Activated T-helper 17 cell treated with anti-CD3 and anti-CD28 coated beads, Interleukin-2, amount 50 U/mL, for 72 hours (primary cell): Measurements from ENCODE around the gene KCNK4. TPM values are rescaled to one million over a fixed set of nuclear protein-coding genes. Genes with fewer than 3 reads are reported as not detected.

Source experiments
- ATAC-seq: fragments of 150-1000 bp; cut with Tn5 transposase; replicated peaks from 2 replicates; pipeline ENCODE4 v1.10.0; 2021; ENCODE audit warnings: mild to moderate bottlenecking, moderate library complexity
- H3K27ac Mint-ChIP-seq: one replicate; pipeline ENCODE4 v1.8.0; 2022; ENCODE audit warnings: mixed read lengths
- H3K27me3 Mint-ChIP-seq: one replicate; pipeline ENCODE4 v1.8.0; 2022; ENCODE audit warnings: mixed read lengths
- H3K36me3 Mint-ChIP-seq: one replicate; pipeline ENCODE4 v1.8.0; 2022; ENCODE audit warnings: low read depth, mild to moderate bottlenecking, mixed read lengths
- H3K4me1 Mint-ChIP-seq: one replicate; pipeline ENCODE4 v1.8.0; 2022; ENCODE audit warnings: mixed read lengths
- H3K4me3 Mint-ChIP-seq: one replicate; pipeline ENCODE4 v1.8.0; 2022; ENCODE audit warnings: mild to moderate bottlenecking, mixed read lengths
- H3K9me3 Mint-ChIP-seq: one replicate; pipeline ENCODE4 v1.8.0; 2022; ENCODE audit warnings: mixed read lengths
- total RNA-seq, 2 donors: library from RNA; stranded (reverse); gene quantifications; one replicate each; pipeline ENCODE4 v1.2.3, GENCODE V29; 2022

KCNK4 gene
- total RNA-seq, 2 donors from 2014 or later = not detected

DNA sequence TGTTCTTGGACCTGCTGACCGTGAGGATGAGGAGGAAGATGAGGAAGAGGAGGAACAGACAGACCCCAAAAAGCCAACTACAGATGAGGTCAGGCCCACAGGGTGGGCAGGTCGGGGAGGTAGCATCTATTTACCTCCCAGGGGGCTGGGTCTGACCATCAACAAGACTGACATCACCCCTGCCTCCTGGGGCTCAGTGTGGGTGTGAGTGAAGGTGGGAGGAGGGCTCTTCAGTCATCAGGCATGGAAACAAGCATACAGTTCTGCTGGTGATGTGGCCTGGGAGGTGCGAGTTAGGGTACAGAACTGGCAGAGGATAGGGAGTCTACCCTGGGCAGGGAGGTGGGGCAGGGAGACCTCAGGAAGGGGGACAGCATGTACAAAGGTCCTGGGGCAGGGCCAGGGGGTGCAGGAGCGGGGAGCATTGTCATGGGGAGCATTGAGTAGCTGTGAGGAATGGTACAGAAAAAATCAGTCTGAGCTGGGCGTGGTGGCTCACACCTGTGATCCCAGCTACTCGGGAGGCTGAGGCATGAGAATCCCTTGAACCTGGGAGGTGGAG is 30.9 kb upstream of the KCNK4 start:
- peak; percentile 74 for ATAC-seq

GRCh38 chr11:64261556-64262080 is 29.5 kb upstream of the KCNK4 start:
- Mint-ChIP-seq H3K27me3 (no peaks in the 10 kb centered on the region), H3K4me3 (no peak overlapping the region), H3K4me1 (peaks cover 10% of the 10 kb centered on the region), H3K27ac (no peak overlapping the region), H3K9me3 (no peaks in the 10 kb centered on the region), H3K36me3 (peaks cover 40% of the 10 kb centered on the region)
- ATAC-seq = no peak

More for the DNA sequence above, 30.9 kb upstream of the KCNK4 start:
- H3K9me3 Mint-ChIP-seq = no peaks in the 10 kb centered on the region
- peaks cover 35% of the 10 kb centered on the region for H3K36me3 Mint-ChIP-seq
- H3K4me3 Mint-ChIP-seq = peak overlapping the region; percentile 49
- H3K27me3 Mint-ChIP-seq = no peaks in the 10 kb centered on the region
- H3K4me1 Mint-ChIP-seq = peaks cover 10% of the 10 kb centered on the region
- peak overlapping the region; percentile 77 for H3K27ac Mint-ChIP-seq

DNA sequence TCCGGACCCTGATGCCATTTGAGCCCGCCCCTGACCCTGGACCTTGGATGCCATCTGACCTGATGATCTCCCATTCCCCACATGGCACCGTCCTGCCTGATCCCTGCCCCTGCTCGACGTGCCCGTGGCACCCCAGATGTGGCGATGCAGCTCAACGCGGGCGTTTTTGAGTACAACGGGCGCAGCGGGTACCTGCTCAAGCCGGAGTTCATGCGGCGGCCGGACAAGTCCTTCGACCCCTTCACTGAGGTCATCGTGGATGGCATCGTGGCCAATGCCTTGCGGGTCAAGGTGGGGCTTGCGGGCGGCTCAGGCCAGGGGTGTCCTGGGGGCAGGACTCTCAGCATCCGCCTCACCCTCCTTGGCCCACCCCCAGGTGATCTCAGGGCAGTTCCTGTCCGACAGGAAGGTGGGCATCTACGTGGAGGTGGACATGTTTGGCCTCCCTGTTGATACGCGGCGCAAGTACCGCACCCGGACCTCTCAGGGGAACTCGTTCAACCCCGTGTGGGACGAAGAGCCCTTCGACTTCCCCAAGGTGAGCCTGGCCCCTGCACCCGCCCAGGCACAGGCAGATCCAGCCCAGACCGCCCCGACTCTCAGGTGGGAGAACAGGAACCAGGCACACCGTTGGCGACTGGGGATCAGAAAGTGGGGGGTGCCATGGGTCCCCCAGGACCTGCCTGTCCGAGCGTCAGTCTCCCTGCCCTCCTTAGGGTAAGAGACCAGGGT is 28.7 kb upstream of the KCNK4 start:
- peaks cover 10% of the 10 kb centered on the region for H3K4me1 Mint-ChIP-seq
- H3K27me3 Mint-ChIP-seq = no peaks in the 10 kb centered on the region
- H3K4me3 Mint-ChIP-seq = no peak overlapping the region
- no peak for ATAC-seq
- peaks cover 40% of the 10 kb centered on the region for H3K36me3 Mint-ChIP-seq
- no peak overlapping the region for H3K27ac Mint-ChIP-seq
- H3K9me3 Mint-ChIP-seq = no peaks in the 10 kb centered on the region

GRCh38 chr11:64263021-64263946 is 27.8 kb upstream of the KCNK4 start:
- no peak for ATAC-seq
- Mint-ChIP-seq H3K9me3 (no peaks in the 10 kb centered on the region), H3K4me1 (peaks cover 15% of the 10 kb centered on the region), H3K4me3 (no peak overlapping the region), H3K27ac (no peak overlapping the region), H3K27me3 (no peaks in the 10 kb centered on the region), H3K36me3 (peaks cover 32% of the 10 kb centered on the region)

GRCh38 chr11:64263947-64264317 is 27.2 kb upstream of the KCNK4 start:
- H3K27ac Mint-ChIP-seq = no peak overlapping the region
- H3K27me3 Mint-ChIP-seq = no peaks in the 10 kb centered on the region
- H3K4me3 Mint-ChIP-seq = no peak overlapping the region
- peaks cover 22% of the 10 kb centered on the region for H3K4me1 Mint-ChIP-seq
- H3K9me3 Mint-ChIP-seq = no peaks in the 10 kb centered on the region
- H3K36me3 Mint-ChIP-seq = peaks cover 31% of the 10 kb centered on the region
- ATAC-seq = no peak

DNA sequence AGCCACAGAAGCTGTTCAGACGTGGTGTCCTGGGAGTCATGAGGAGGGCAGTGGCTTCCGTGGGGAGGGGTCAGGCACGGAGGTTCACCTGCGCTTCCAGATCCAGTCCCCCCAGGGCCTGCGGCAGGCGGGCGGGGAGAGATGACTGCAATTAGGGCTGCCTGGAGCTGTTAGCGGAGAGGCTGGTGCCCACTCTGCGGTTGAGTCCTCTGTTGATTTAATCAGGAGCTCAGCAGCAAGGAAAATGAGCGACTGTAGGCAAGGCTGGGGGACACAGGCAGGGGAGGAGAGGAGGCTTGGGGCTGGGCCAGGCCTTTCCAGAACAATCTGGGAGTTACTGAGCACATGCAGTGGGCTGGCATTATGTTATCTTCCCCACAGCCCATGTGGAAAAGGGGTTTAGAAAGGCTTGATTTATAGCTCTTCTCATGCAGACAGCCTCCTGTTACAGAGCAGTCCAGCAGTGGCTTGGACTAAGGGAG is 26.7 kb upstream of the KCNK4 start:
- Mint-ChIP-seq H3K9me3 (no peaks in the 10 kb centered on the region), H3K4me3 (no peak overlapping the region), H3K27me3 (no peaks in the 10 kb centered on the region), H3K36me3 (peaks cover 27% of the 10 kb centered on the region), H3K27ac (no peak overlapping the region), H3K4me1 (peaks cover 21% of the 10 kb centered on the region)
- ATAC-seq = no peak

- Mint-ChIP-seq H3K4me3 (no peak overlapping the region), H3K27me3 (no peaks in the 10 kb centered on the region), H3K27ac (no peak overlapping the region), H3K9me3 (no peaks in the 10 kb centered on the region), H3K4me1 (peaks cover 14% of the 10 kb centered on the region), H3K36me3 (peaks cover 29% of the 10 kb centered on the region)
- ATAC-seq = no peak
Observed at GRCh38 chr11:64265176-64266160, 25.6 kb upstream of the KCNK4 start.

GRCh38 chr11:64266339-64266738 is 24.8 kb upstream of the KCNK4 start:
- no peak overlapping the region for H3K27ac Mint-ChIP-seq
- no peak for ATAC-seq
- H3K9me3 Mint-ChIP-seq = no peaks in the 10 kb centered on the region
- no peaks in the 10 kb centered on the region for H3K27me3 Mint-ChIP-seq
- no peak overlapping the region for H3K4me3 Mint-ChIP-seq
- H3K4me1 Mint-ChIP-seq = peaks cover 14% of the 10 kb centered on the region
- peaks cover 31% of the 10 kb centered on the region for H3K36me3 Mint-ChIP-seq

DNA sequence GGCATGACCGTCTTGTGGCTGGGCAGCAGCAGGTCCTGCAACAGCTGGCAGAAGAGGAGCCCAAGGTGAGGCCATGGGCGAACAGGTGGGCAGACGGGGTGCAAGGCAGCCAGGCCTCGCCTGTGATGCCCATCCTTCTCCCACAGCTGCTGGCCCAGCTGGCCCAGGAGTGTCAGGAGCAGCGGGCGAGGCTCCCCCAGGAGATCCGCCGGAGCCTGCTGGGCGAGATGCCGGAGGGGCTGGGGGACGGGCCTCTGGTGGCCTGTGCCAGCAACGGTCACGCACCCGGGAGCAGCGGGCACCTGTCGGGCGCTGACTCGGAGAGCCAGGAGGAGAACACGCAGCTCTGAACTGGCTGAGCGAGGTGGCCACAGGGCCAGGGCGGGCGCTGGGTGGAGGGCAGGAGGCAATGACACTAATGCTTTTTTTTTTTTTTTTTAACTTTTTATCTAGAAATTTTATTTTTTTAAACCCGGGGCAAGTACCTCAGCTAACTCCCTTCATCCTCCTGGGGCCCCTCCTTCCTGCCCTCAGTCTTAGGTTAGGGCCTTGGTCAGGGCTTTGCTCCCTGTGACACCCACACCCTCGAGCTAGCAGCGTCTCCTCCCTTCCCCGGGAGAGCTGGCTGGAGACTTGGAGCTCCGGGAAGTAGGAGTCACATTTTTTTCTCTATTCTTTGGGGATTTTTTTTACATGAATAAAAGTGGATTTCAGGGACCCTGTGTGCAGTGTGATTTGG is 23.7 kb upstream of the KCNK4 start:
- H3K36me3 Mint-ChIP-seq = peaks cover 32% of the 10 kb centered on the region
- H3K27me3 Mint-ChIP-seq = no peaks in the 10 kb centered on the region
- no peaks in the 10 kb centered on the region for H3K9me3 Mint-ChIP-seq
- peaks cover 18% of the 10 kb centered on the region for H3K4me1 Mint-ChIP-seq
- no peak for ATAC-seq
- peak overlapping the region; percentile 96 for H3K27ac Mint-ChIP-seq
- no peak overlapping the region for H3K4me3 Mint-ChIP-seq

DNA sequence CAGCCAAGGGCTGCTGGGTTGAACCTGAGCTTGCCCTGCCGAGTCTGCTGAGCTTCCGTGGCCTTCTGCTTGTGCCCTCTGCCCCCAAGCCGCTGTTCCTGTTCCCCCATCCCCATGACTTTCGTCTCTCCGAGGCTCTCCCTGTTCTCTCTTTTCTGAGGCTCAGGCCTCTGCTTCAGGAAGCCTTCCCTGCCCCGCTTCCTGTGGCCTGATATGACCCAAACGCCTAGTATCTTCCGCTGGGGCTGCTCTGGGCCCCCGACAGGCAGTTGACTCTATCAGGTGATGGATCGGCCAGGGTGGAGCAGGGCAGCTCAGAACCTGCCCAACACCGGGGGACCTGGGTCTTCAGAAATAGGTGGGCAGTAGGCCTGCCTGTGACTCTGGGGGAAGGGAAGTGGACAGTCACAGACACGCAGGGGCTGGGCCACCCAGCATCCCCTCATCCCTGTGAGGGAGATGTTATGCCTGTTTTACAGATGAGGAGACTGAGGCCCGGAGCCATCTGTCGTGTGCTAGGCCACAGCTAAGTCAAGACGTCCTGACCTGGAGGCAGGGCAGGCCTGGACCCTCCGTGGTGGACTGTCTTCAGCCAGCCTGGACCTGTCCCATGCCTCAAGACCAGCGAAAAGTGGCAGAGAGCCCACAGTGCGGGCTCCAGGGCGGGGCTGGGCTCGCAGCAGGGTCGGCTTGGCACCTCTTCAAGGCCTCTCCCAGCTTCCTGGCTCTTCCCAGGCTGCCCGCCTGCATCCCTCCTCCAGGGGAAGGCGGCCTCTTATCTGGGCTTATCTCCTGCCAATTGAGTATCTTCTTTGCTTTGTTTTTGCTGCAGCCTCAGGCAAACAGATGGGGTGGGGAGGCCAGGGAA is 22.8 kb upstream of the KCNK4 start:
- no peak for ATAC-seq
- Mint-ChIP-seq H3K36me3 (peaks cover 24% of the 10 kb centered on the region), H3K27ac (peak overlapping the region; percentile 96), H3K27me3 (no peaks in the 10 kb centered on the region), H3K9me3 (no peaks in the 10 kb centered on the region), H3K4me1 (peaks cover 18% of the 10 kb centered on the region), H3K4me3 (peak overlapping the region; percentile 96)

- peak overlapping the region; percentile 96 for H3K4me3 Mint-ChIP-seq
- H3K4me1 Mint-ChIP-seq = peaks cover 18% of the 10 kb centered on the region
- H3K27ac Mint-ChIP-seq = peak overlapping the region; percentile 96
- H3K27me3 Mint-ChIP-seq = no peaks in the 10 kb centered on the region
- no peaks in the 10 kb centered on the region for H3K9me3 Mint-ChIP-seq
- peak; percentile 7 for ATAC-seq
- peaks cover 24% of the 10 kb centered on the region for H3K36me3 Mint-ChIP-seq
Observed at GRCh38 chr11:64268893-64269539, 22.1 kb upstream of the KCNK4 start.
